ENCODE data around the gene CLK3. TPM values are rescaled to one million over a fixed set of nuclear protein-coding genes. Genes with fewer than 3 reads are reported as not detected.
A peak's percentile ranks its signal among the peaks of the same experiment; 100 is the strongest.

CLK3 gene
- total RNA-seq, 1 experiment from 2014 or later, result 56.2 TPM

DNA sequence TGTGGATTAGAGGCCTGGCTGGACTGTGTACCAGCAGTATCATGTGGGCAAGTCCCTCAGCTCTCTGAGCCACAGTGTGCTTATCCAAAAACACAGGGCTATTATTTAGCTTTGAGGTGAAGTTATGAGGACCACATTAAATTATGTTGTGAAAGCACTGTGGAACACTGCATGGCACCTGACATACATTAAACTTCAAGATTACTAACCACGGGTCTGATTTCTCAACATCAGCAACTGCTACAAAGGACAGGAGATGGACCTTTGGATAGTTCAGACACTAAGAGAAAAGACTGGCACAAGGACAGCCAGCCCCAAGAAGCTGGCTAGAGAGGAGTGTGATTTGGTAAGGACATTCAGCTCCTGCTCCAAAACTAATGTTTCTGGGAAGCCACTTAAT, 21.3 kb downstream of the CLK3 start:
- no peak overlapping the region for H3K27ac ChIP-seq (ENCODE audit: low read length)
- H3K36me3 ChIP-seq (ENCODE audit: low read depth, low read length), result peaks cover 26% of the 10 kb centered on the region; the same call in 1 of the 2 replicates
- H3K79me2 ChIP-seq (ENCODE audit: low read length), result no peaks in the 10 kb centered on the region
- no peak for TF ChIP-seq EZH2phosphoT487 (IDR thresholded peaks at IDR 0.05; ENCODE audit: borderline replicate concordance, low read length)
- H3K9ac ChIP-seq (ENCODE audit: low read length), result no peak overlapping the region
- H3K4me3 ChIP-seq (ENCODE audit: low read length), result no peak overlapping the region
- POLR2A ChIA-PET (ENCODE audit: unreplicated experiment), result no interaction called here
- H3K9me3 ChIP-seq (ENCODE audit: low read length), result no peaks in the 10 kb centered on the region
- ATAC-seq (no peak), DNase-seq (no peak)
- H3K27me3 ChIP-seq (ENCODE audit: low read length), result no peaks in the 10 kb centered on the region
- H3K4me2 ChIP-seq (ENCODE audit: low read length), result no peak overlapping the region
- H3F3A ChIP-seq (ENCODE audit: low read length, unreplicated experiment), result no peaks in the 10 kb centered on the region
- no TSS peak for BruUV-seq (replicated peaks)
- no peak overlapping the region for H2AFZ ChIP-seq (ENCODE audit: low read length)
- no peaks in the 10 kb centered on the region for H3K4me1 ChIP-seq (ENCODE audit: insufficient read depth, low read length)
- intact Hi-C loops (cut with micrococcal nuclease), result no loop called here
- CTCF ChIA-PET, result interaction anchor here (3.2 kb wide), 1 partner anchor 132 kb away, joined by 13 read pairs; no protein-coding TSS in a partner anchor
- no peaks in the 10 kb centered on the region for H3K9me2 ChIP-seq (replicated peaks; ENCODE audit: low read length)
- H4K20me1 ChIP-seq (ENCODE audit: low read length), result no peaks in the 10 kb centered on the region

DNA sequence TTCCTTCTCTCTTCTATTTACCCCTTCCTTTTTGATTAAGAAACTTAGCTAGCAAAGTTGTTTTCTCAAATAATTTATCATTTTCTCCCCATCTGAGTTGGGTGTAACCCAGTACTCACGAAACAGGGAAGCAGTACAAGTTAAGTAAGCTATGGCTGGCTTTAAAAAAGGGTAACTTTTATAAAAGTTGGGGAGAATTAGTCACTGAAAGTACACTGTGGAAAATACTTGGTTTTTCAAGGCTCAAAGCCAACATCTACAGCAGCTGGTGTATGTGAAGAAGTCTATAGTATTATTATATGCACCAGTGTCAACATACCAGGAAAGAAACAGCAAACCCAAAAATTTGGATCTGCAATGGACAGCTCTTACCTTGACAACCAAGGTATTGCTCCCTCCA, 25.5 kb downstream of the CLK3 start:
- ChIA-PET POLR2A (ENCODE audit: unreplicated experiment) (no interaction called here), CTCF (no interaction called here)
- no peak overlapping the region for H3K4me3 ChIP-seq (ENCODE audit: low read length)
- no peak for DNase-seq
- no peaks in the 10 kb centered on the region for H3F3A ChIP-seq (ENCODE audit: low read length, unreplicated experiment)
- no peak overlapping the region for H2AFZ ChIP-seq (ENCODE audit: low read length)
- H3K9me2 ChIP-seq (replicated peaks; ENCODE audit: low read length), result no peaks in the 10 kb centered on the region
- TF ChIP-seq EZH2 (IDR thresholded peaks at IDR 0.05; ENCODE audit: low read length, unreplicated experiment), result no peak
- TF ChIP-seq, protein P1, sequence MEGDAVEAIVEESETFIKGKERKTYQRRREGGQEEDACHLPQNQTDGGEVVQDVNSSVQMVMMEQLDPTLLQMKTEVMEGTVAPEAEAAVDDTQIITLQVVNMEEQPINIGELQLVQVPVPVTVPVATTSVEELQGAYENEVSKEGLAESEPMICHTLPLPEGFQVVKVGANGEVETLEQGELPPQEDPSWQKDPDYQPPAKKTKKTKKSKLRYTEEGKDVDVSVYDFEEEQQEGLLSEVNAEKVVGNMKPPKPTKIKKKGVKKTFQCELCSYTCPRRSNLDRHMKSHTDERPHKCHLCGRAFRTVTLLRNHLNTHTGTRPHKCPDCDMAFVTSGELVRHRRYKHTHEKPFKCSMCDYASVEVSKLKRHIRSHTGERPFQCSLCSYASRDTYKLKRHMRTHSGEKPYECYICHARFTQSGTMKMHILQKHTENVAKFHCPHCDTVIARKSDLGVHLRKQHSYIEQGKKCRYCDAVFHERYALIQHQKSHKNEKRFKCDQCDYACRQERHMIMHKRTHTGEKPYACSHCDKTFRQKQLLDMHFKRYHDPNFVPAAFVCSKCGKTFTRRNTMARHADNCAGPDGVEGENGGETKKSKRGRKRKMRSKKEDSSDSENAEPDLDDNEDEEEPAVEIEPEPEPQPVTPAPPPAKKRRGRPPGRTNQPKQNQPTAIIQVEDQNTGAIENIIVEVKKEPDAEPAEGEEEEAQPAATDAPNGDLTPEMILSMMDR (conservative IDR thresholded peaks at IDR 0.05; ENCODE audit: low read depth, low read length), result no peak
- no peak for TF ChIP-seq EZH2phosphoT487 (IDR thresholded peaks at IDR 0.05; ENCODE audit: borderline replicate concordance, low read length)
- H3K27ac ChIP-seq (ENCODE audit: low read length), result no peak overlapping the region
- H3K27me3 ChIP-seq (ENCODE audit: low read length), result no peaks in the 10 kb centered on the region
- H3K4me2 ChIP-seq (ENCODE audit: low read length), result no peak overlapping the region
- H3K9me3 ChIP-seq (ENCODE audit: low read length), result no peaks in the 10 kb centered on the region
- no peaks in the 10 kb centered on the region for H3K79me2 ChIP-seq (ENCODE audit: low read length)
- BruUV-seq (replicated peaks), result no TSS peak
- ATAC-seq, result no peak
- no peak overlapping the region for H3K9ac ChIP-seq (ENCODE audit: low read length)
- no peaks in the 10 kb centered on the region for H3K4me1 ChIP-seq (ENCODE audit: insufficient read depth, low read length)
- H4K20me1 ChIP-seq (ENCODE audit: low read length), result 0 out of 2 replicates have a peak, but pooled peaks cover 2% of the 10 kb centered on the region
- intact Hi-C loops (cut with micrococcal nuclease), result no loop called here
- H3K36me3 ChIP-seq (ENCODE audit: low read depth, low read length), result peaks cover 7% of the 10 kb centered on the region; the same call in 1 of the 2 replicates

DNA sequence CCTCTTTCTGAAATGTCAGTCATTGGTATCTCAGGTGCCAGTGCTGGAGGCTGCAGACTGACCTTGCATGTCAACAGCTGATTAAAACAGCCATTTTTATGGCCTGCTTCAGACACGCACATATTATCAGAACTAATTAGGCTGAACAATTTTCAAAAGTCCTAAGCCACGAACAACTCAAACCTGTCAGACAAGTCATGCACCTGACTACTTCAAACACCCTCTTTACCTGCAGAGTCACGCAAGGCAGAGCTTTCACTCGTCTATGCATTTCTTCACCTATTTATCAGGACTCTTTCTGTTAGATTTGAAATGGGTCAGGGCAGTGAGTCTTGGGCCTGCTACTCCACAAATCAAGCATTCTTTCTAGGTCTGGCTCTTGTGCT, 26.7 kb downstream of the CLK3 start:
- Histone ChIP-seq H3K4me3 (ENCODE audit: low read length) (no peak overlapping the region), H3K27ac (ENCODE audit: low read length) (0 out of 2 replicates have a peak overlapping the region, but pooled peaks have one; percentile 20), H3K36me3 (ENCODE audit: low read depth, low read length) (peaks cover 7% of the 10 kb centered on the region; the same call in 1 of the 2 replicates), H3K9me3 (ENCODE audit: low read length) (no peaks in the 10 kb centered on the region), H3K79me2 (ENCODE audit: low read length) (no peaks in the 10 kb centered on the region), H3K27me3 (ENCODE audit: low read length) (no peaks in the 10 kb centered on the region), H4K20me1 (ENCODE audit: low read length) (0 out of 2 replicates have a peak, but pooled peaks cover 2% of the 10 kb centered on the region), H3K4me1 (ENCODE audit: insufficient read depth, low read length) (no peaks in the 10 kb centered on the region), H3K4me2 (ENCODE audit: low read length) (no peak overlapping the region), H3K9ac (ENCODE audit: low read length) (no peak overlapping the region), H3K9me2 (replicated peaks; ENCODE audit: low read length) (no peaks in the 10 kb centered on the region), H3F3A (ENCODE audit: low read length, unreplicated experiment) (no peaks in the 10 kb centered on the region), H2AFZ (ENCODE audit: low read length) (no peak overlapping the region)
- ATAC-seq, result no peak
- intact Hi-C loops (cut with micrococcal nuclease), result no loop called here
- ChIA-PET POLR2A (ENCODE audit: unreplicated experiment) (no interaction called here), CTCF (no interaction called here)
- DNase-seq, result no peak
- TF ChIP-seq EZH2phosphoT487 (IDR thresholded peaks at IDR 0.05; ENCODE audit: borderline replicate concordance, low read length) (no peak), EZH2 (IDR thresholded peaks at IDR 0.05; ENCODE audit: low read length, unreplicated experiment) (no peak)
- TF ChIP-seq, protein P1 (conservative IDR thresholded peaks at IDR 0.05; ENCODE audit: low read depth, low read length), result no peak
- BruUV-seq (replicated peaks), result no TSS peak
